H9 (cell line): ENCODE results near the gene CDH13. TPM values are rescaled to one million over a fixed set of nuclear protein-coding genes. Genes with fewer than 3 reads are reported as not detected.

Experiments
- DNase-seq: peaks from one replicate; pipeline ENCODE4 v3.0.0-alpha.2; 2017
- H2AFZ ChIP-seq: one replicate; pipeline ENCODE4 v1.6.1; 2013; ENCODE audit warnings: mild to moderate bottlenecking, low read length, control low read depth, moderate library complexity
- H2AK5ac ChIP-seq: 2 replicates; pipeline ENCODE4 v1.6.1; 2013; ENCODE audit warnings: low read length, control low read depth, mixed read lengths; ENCODE audit not compliant: insufficient read length
- H2BK120ac ChIP-seq: one replicate; pipeline ENCODE4 v1.6.1; 2013; ENCODE audit warnings: low read depth, mild to moderate bottlenecking, low read length, control low read depth, inconsistent platforms; ENCODE audit not compliant: poor library complexity, severe bottlenecking
- H2BK12ac ChIP-seq: 2 replicates; pipeline ENCODE4 v1.6.1; 2013; ENCODE audit warnings: low read length, control low read depth, mixed read lengths, low read depth; ENCODE audit not compliant: insufficient read length
- H2BK15ac ChIP-seq: 2 replicates; pipeline ENCODE4 v1.6.1; 2013; ENCODE audit warnings: low read depth, low read length, control low read depth
- H2BK20ac ChIP-seq: one replicate; pipeline ENCODE4 v1.6.1; 2013; ENCODE audit warnings: low read depth, mild to moderate bottlenecking, low read length, control low read depth, inconsistent platforms; ENCODE audit not compliant: poor library complexity, severe bottlenecking
- H2BK5ac ChIP-seq: 2 replicates; pipeline ENCODE4 v1.6.1; 2013; ENCODE audit warnings: low read length, control low read depth, mixed read lengths; ENCODE audit not compliant: insufficient read length
- H3K14ac ChIP-seq: 2 replicates; pipeline ENCODE4 v1.6.1; 2013; ENCODE audit warnings: low read length, control low read depth; ENCODE audit not compliant: insufficient read depth
- H3K18ac ChIP-seq: 2 replicates; pipeline ENCODE4 v1.6.1; 2013; ENCODE audit warnings: low read depth, mild to moderate bottlenecking, mixed read lengths, low read length, control low read depth; ENCODE audit not compliant: insufficient read length
- H3K23ac ChIP-seq: 2 replicates; pipeline ENCODE4 v1.6.1; 2013; ENCODE audit warnings: low read length, control low read depth, mixed read lengths, low read depth; ENCODE audit not compliant: insufficient read length
- H3K23me2 ChIP-seq: 2 replicates; pipeline ENCODE4 v1.6.1; 2013; ENCODE audit warnings: low read depth, mild to moderate bottlenecking, mixed read lengths, low read length, control low read depth; ENCODE audit not compliant: insufficient read length, poor library complexity, severe bottlenecking
- H3K27ac ChIP-seq: 2 replicates; pipeline ENCODE4 v1.5.1; 2013; ENCODE audit warnings: low read length, control low read depth, mixed read lengths, low read depth; ENCODE audit not compliant: insufficient read length
- H3K27me3 ChIP-seq: 2 replicates; pipeline ENCODE4 v1.6.1; 2013; ENCODE audit warnings: low read length, control low read depth, inconsistent platforms; ENCODE audit not compliant: insufficient read depth
- H3K4ac ChIP-seq: 2 replicates; pipeline ENCODE4 v1.6.1; 2013; ENCODE audit warnings: low read depth, mild to moderate bottlenecking, control low read depth, inconsistent platforms, low read length, moderate library complexity
- H3K4me1 ChIP-seq: 2 replicates; pipeline ENCODE4 v1.6.1; 2013; ENCODE audit warnings: low read length, control low read depth, inconsistent platforms; ENCODE audit not compliant: insufficient read depth
- H3K4me2 ChIP-seq: 2 replicates; pipeline ENCODE4 v1.6.1; 2013; ENCODE audit warnings: low read length, control low read depth, mixed read lengths; ENCODE audit not compliant: insufficient read length, insufficient read depth
- H3K56ac ChIP-seq: 2 replicates; pipeline ENCODE4 v1.6.1; 2013; ENCODE audit warnings: low read depth, mild to moderate bottlenecking, mixed read lengths, low read length, control low read depth; ENCODE audit not compliant: insufficient read length
- H3K79me1 ChIP-seq: 2 replicates; pipeline ENCODE4 v1.6.1; 2013; ENCODE audit warnings: low read depth, mild to moderate bottlenecking, moderate library complexity, low read length, control low read depth, inconsistent platforms; ENCODE audit not compliant: insufficient read depth, poor library complexity, severe bottlenecking
- H3K79me2 ChIP-seq: 2 replicates; pipeline ENCODE4 v1.6.1; 2013; ENCODE audit warnings: low read length, control low read depth, inconsistent platforms; ENCODE audit not compliant: insufficient read depth
- H3K9ac ChIP-seq: 2 replicates; pipeline ENCODE4 v1.6.1; 2013; ENCODE audit warnings: low read length, control low read depth, mixed read lengths; ENCODE audit not compliant: insufficient read length; ENCODE audit errors: extremely low read depth
- H3K9me3 ChIP-seq: one replicate; pipeline ENCODE4 v1.6.1; 2013; ENCODE audit warnings: low read depth, low read length, inconsistent platforms; ENCODE audit not compliant: control insufficient read depth
- H3T11ph ChIP-seq: one replicate; pipeline ENCODE4 v1.6.1; 2013; ENCODE audit warnings: mild to moderate bottlenecking, low read length, control low read depth, inconsistent platforms
- H4K20me1 ChIP-seq: one replicate; pipeline ENCODE4 v1.6.1; 2013; ENCODE audit not compliant: control insufficient read depth, insufficient read length, insufficient read depth
- H4K5ac ChIP-seq: 2 replicates; pipeline ENCODE4 v1.6.1; 2013; ENCODE audit warnings: low read depth, mild to moderate bottlenecking, mixed read lengths, low read length, control low read depth; ENCODE audit not compliant: insufficient read length
- H4K8ac ChIP-seq: replicated peaks from 2 replicates; pipeline ENCODE4 v1.6.1; 2013; ENCODE audit warnings: low read length, control low read depth, mixed read lengths, low read depth; ENCODE audit not compliant: insufficient read length
- H4K91ac ChIP-seq: 2 replicates; pipeline ENCODE4 v1.6.1; 2013; ENCODE audit warnings: low read depth, mild to moderate bottlenecking, moderate library complexity, mixed read lengths, low read length, control low read depth; ENCODE audit not compliant: insufficient read length
- H3K27ac Mint-ChIP-seq, 3 experiments: 2 replicates in 2 of 3; 3 replicates in 1 of 3; pipeline ENCODE4 v1.8.0; 2020 to 2021; ENCODE audit warnings: mixed read lengths in 3 of 3, mild to moderate bottlenecking in 1 of 3, moderate library complexity in 1 of 3
- H3K27me3 Mint-ChIP-seq: 2 replicates; pipeline ENCODE4 v1.8.0; 2021; ENCODE audit warnings: low read depth, mild to moderate bottlenecking, moderate library complexity, mixed read lengths
- H3K36me3 Mint-ChIP-seq, 3 experiments: 2 replicates in 2 of 3; 3 replicates in 1 of 3; pipeline ENCODE4 v1.8.0; 2020 to 2021; ENCODE audit warnings: low read depth in 3 of 3, mixed read lengths in 3 of 3; ENCODE audit not compliant: insufficient read depth in 1 of 3
- H3K4me1 Mint-ChIP-seq, 2 experiments: 2 replicates each; pipeline ENCODE4 v1.8.0; 2020; ENCODE audit warnings: mixed read lengths in 2 of 2
- H3K4me3 Mint-ChIP-seq, 2 experiments: 2 replicates in 1 of 2; 3 replicates in 1 of 2; pipeline ENCODE4 v1.8.0; 2020 to 2021; ENCODE audit warnings: mild to moderate bottlenecking in 2 of 2, mixed read lengths in 2 of 2, moderate library complexity in 1 of 2
- H3K9me3 Mint-ChIP-seq, 2 experiments: 2 replicates in 1 of 2; 3 replicates in 1 of 2; pipeline ENCODE4 v1.8.0; 2020; ENCODE audit warnings: mild to moderate bottlenecking in 2 of 2, mixed read lengths in 2 of 2, moderate library complexity in 1 of 2
- CTCF ChIP-seq: fragments of 200-600 bp; sonication (generic); conservative IDR thresholded peaks from 3 replicates; pipeline ENCODE4 v1.8.0; 2021; ENCODE audit warnings: antibody characterized with exemption, mild to moderate bottlenecking
- WGBS: extraction: QIAGEN DNeasy Blood & Tissue Kit; methylation state at CpG from one replicate; pipeline ENCODE4 v1.1.7; 2013; ENCODE audit warnings: missing lambda C conversion rate, low lambda C conversion rate, mixed read lengths; ENCODE audit not compliant: insufficient read length; ENCODE audit errors: extremely low coverage; 5-methylcytosine and 5-hydroxymethylcytosine counted together
- total RNA-seq: library from RNA; stranded (reverse); gene quantifications from 2 replicates; pipeline ENCODE4 v1.2.1, GENCODE V29; 2021

Gene CDH13
- total RNA-seq, 1 experiment from 2014 or later = 1.5 TPM

- H4K5ac ChIP-seq = no peak overlapping the region
- H3K27me3 Mint-ChIP-seq = no peaks in the 10 kb centered on the region
- H3K36me3 Mint-ChIP-seq = no peaks in the 10 kb centered on the region
- H3T11ph ChIP-seq = no peak overlapping the region
- no peaks in the 10 kb centered on the region for H3K4me1 ChIP-seq
- no peak overlapping the region for H3K23ac ChIP-seq
- no peak overlapping the region for H3K56ac ChIP-seq
- H3K9me3 ChIP-seq = no peaks in the 10 kb centered on the region
- no peaks in the 10 kb centered on the region for H4K20me1 ChIP-seq
- no peaks in the 10 kb centered on the region for H3K27me3 ChIP-seq
- H3K79me1 ChIP-seq = no peaks in the 10 kb centered on the region
- WGBS = no CpG with 5 or more reads among the region's 2 CpGs
- H4K8ac ChIP-seq = no peak overlapping the region
- H3K4me2 ChIP-seq = no peak overlapping the region
- no peaks in the 10 kb centered on the region for H3K23me2 ChIP-seq
- H3K18ac ChIP-seq = no peak overlapping the region
- no peaks in the 10 kb centered on the region for H3K9me3 Mint-ChIP-seq
- no peak overlapping the region for H4K91ac ChIP-seq
- no peak overlapping the region for H3K9ac ChIP-seq
- TF ChIP-seq CTCF = no peak
- H3K79me2 ChIP-seq = no peaks in the 10 kb centered on the region
- no peak overlapping the region for H2BK12ac ChIP-seq
- no peak overlapping the region for H3K27ac ChIP-seq
- no peak overlapping the region for H3K4me3 Mint-ChIP-seq
- no peak overlapping the region for H3K14ac ChIP-seq
- no peak overlapping the region for H3K27ac Mint-ChIP-seq
- H2AK5ac ChIP-seq = no peak overlapping the region
- no peak for DNase-seq
- no peak overlapping the region for H2BK15ac ChIP-seq
- H2BK5ac ChIP-seq = no peak overlapping the region
- no peaks in the 10 kb centered on the region for H3K4me1 Mint-ChIP-seq
- no peak overlapping the region for H2BK120ac ChIP-seq
- H3K4ac ChIP-seq = no peak overlapping the region
- H2AFZ ChIP-seq = no peak overlapping the region
- no peak overlapping the region for H2BK20ac ChIP-seq
These were observed 272.2 kb downstream of the CDH13 start for GRCh38 chr16:82899006-82899405.
